Measurements from ENCODE around the gene TMEM39A.

DNA sequence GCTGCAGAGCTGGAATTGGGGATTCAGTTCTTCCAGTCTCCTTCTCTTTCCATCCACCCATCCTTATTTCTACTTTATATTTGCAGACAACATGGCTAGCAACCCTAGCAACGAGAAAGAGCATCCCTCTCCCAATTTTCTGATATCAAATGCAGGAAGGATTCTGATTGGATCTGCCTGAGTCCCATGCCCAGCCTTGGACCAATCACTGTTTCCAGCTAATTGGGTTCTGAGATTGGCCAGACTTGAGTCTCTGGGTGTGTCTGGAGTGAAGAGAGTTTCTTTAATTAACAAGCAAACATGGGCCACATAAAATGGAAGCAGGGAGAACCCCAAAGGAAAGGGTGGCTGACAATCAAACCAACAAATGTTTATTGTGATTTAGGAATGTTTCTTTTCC, 60.6 kb downstream of the TMEM39A start:
- TF ChIP-seq CTCF (IDR thresholded peaks at IDR 0.05) (no peak), POLR2A (IDR thresholded peaks at IDR 0.05) (no peak)
